HepG2 (cell line): Measurements from ENCODE around the gene RWDD4. TPM values are rescaled to one million over a fixed set of nuclear protein-coding genes. Genes with fewer than 3 reads are reported as not detected.
A peak's percentile ranks its signal among the peaks of the same experiment; 100 is the strongest.

Source experiments
- ATAC-seq: fragments of 200-7000 bp; cut with Tn5 transposase; 3 replicates; pipeline ENCODE4 v1.9.1; 2020; ENCODE audit warnings: mild to moderate bottlenecking, moderate library complexity
- BruUV-seq: library from RNA; stranded (reverse); fragments of 400-500 nt; replicated peaks from 2 replicates; lab custom pipeline; 2021; lab: Mats Ljungman, UMichigan
- CTCF ChIA-PET: fragments of 300-600 bp; formaldehyde crosslinking; extraction: SDS; loops from one replicate; lab custom pipeline; 2021; ENCODE audit warnings: low total read pairs, inconsistent platforms, low intra/inter-chr PET ratio; lab: Yijun Ruan, JAX
- POLR2A ChIA-PET: fragments of 350-600 bp; sonication (Branson Sonifier 250); formaldehyde crosslinking; loops from one replicate; lab custom pipeline; 2020; ENCODE audit warnings: antibody characterized with exemption, inconsistent platforms; lab: Yijun Ruan, JAX
- DNase-seq: peaks from one replicate; pipeline ENCODE4 v3.0.0-alpha.2; 2015; ENCODE audit warnings: low spot score
- FAIRE-seq: peaks from 3 replicates; lab custom pipeline; 2011; peaks lifted over from hg19 to GRCh38; lab: Jason Lieb, UNC
- H2AFZ ChIP-seq: one replicate; pipeline ENCODE4 v1.6.1; 2011; ENCODE audit warnings: low read length, inconsistent platforms
- H3K27ac ChIP-seq: fragments of 300-600 bp; 3 replicates; pipeline ENCODE4 v1.8.0; 2011; ENCODE audit warnings: mixed run types, mild to moderate bottlenecking, mixed read lengths, low read length, inconsistent platforms; ENCODE audit not compliant: insufficient read depth; ENCODE audit errors: extremely low read length
- H3K27me3 ChIP-seq, 2 experiments: fragments of 200-600 bp in 1 of 2; 2 replicates in 1 of 2; 3 replicates in 1 of 2; pipeline versions ENCODE4 v1.6.0 to v1.8.0; 2011; ENCODE audit warnings: low read length in 2 of 2, mild to moderate bottlenecking in 2 of 2, moderate library complexity in 2 of 2, inconsistent platforms in 1 of 2; ENCODE audit not compliant: insufficient read depth in 2 of 2, control insufficient read depth in 1 of 2
- H3K36me3 ChIP-seq, 2 experiments: fragments of 200-600 bp in 1 of 2; replicated peaks in 1 of 2; 2 replicates in 1 of 2; 3 replicates in 1 of 2; pipeline versions ENCODE4 v1.5.1 to v1.8.0; 2011; ENCODE audit warnings: low read length in 2 of 2, inconsistent platforms in 1 of 2; ENCODE audit not compliant: insufficient read depth in 2 of 2, control insufficient read depth in 1 of 2
- H3K4me1 ChIP-seq: 2 replicates; pipeline ENCODE4 v1.5.1; 2012; ENCODE audit warnings: low read length, inconsistent platforms; ENCODE audit not compliant: insufficient read depth
- H3K4me2 ChIP-seq: 2 replicates; pipeline ENCODE4 v1.6.0; 2011; ENCODE audit warnings: low read depth, low read length, inconsistent platforms
- H3K4me3 ChIP-seq, 3 experiments: fragments of 200-600 bp in 1 of 3; sonication (generic), shearing (Covaris generic) in 1 of 3; replicated peaks in 1 of 3; 2 replicates each; pipeline ENCODE4 v1.5.1; 2011 to 2016; ENCODE audit warnings: low read length in 3 of 3, inconsistent platforms in 2 of 3, low read depth in 2 of 3, mild to moderate bottlenecking in 2 of 3, control low read depth in 1 of 3, mixed read lengths in 1 of 3; ENCODE audit not compliant: insufficient read depth in 1 of 3
- H3K79me2 ChIP-seq: one replicate; pipeline ENCODE4 v1.6.1; 2011; ENCODE audit warnings: low read length, inconsistent platforms; ENCODE audit not compliant: insufficient read depth
- H3K9ac ChIP-seq: 2 replicates; pipeline ENCODE4 v1.6.0; 2011; ENCODE audit warnings: mild to moderate bottlenecking, low read depth, low read length, inconsistent platforms; ENCODE audit not compliant: insufficient read depth
- H3K9me3 ChIP-seq: 2 replicates; pipeline ENCODE4 v1.5.1; 2012; ENCODE audit warnings: mild to moderate bottlenecking, low read length
- H4K20me1 ChIP-seq: 2 replicates; pipeline ENCODE4 v1.6.0; 2011; ENCODE audit warnings: inconsistent platforms, mild to moderate bottlenecking, low read length, moderate library complexity; ENCODE audit not compliant: insufficient read depth
- ELF1 ChIP-seq: sonication (generic); formaldehyde crosslinking; IDR thresholded peaks from 2 replicates; pipeline ENCODE4 v1.4.0; 2020; ENCODE audit warnings: missing genetic modification reagents
- SAP130 ChIP-seq: IDR thresholded peaks from 2 replicates; pipeline ENCODE4 v1.6.1; 2016; ENCODE audit warnings: low read depth
- SMARCE1 ChIP-seq: fragments of 450-650 bp; IDR thresholded peaks from 2 replicates; pipeline ENCODE4 v1.6.1; 2017; ENCODE audit warnings: borderline replicate concordance
- ZMAT3 ChIP-seq: sonication (generic); formaldehyde crosslinking; conservative IDR thresholded peaks from 2 replicates; pipeline ENCODE4 v1.7.0; 2021; ENCODE audit warnings: missing genetic modification reagents
- WGBS: methylation state at CpG from one replicate; pipeline ENCODE4 v1.1.6; 2017; ENCODE audit warnings: low lambda C conversion rate; 5-methylcytosine and 5-hydroxymethylcytosine counted together
- in situ Hi-C: cut with HindIII; loops from 2 replicates; pipeline ENCODE4 v1.10.0; 2017; ENCODE audit warnings: low pct_unique_long_range_greater_than_20kb; ENCODE audit not compliant: extremely low pct_ligation_motif_present
- intact Hi-C: fragments of 100-400 bp; cut with micrococcal nuclease; formaldehyde crosslinking; loops from one replicate; pipeline ENCODE4 v1.10.0; 2022; ENCODE audit not compliant: unreplicated experiment
- polyA plus RNA-seq, 8 experiments: library from polyadenylated mRNA; depleted of rRNA in 3 of 8; stranded (reverse) in 7 of 8; unstranded in 1 of 8; fragments of >200 nt; fragmentation: Illumina TruSeq in 4 of 8; extraction: Trizol in 4 of 8; gene quantifications; 2 replicates each; pipeline versions ENCODE4 v1.2.1 to v1.2.3, GENCODE V29; 2011 to 2016; ENCODE audit warnings: low read depth in 4 of 8, missing spikeins in 1 of 8, mixed read lengths in 1 of 8; ENCODE audit not compliant: insufficient read depth in 1 of 8
- total RNA-seq, 5 experiments: library from RNA; depleted of rRNA; stranded (reverse); fragments of >200 nt; fragmentation: Illumina TruSeq; extraction: Trizol; gene quantifications; 2 replicates each; pipeline ENCODE4 v1.2.3, GENCODE V29; 2016; ENCODE audit warnings: low read depth in 1 of 5
- TF ChIP-seq, protein P1 (sequence below), 2 experiments: sonication (generic) in 1 of 2; formaldehyde crosslinking in 1 of 2; IDR thresholded peaks; 2 replicates each; pipeline versions ENCODE4 v1.5.1 to v1.6.1; 2011 to 2020; ENCODE audit warnings: borderline replicate concordance in 1 of 2, low read depth in 1 of 2, low read length in 1 of 2, mild to moderate bottlenecking in 1 of 2, missing genetic modification reagents in 1 of 2, moderate library complexity in 1 of 2
- TF ChIP-seq, protein P2 (sequence below): IDR thresholded peaks from 2 replicates; pipeline ENCODE4 v1.6.1; 2016; ENCODE audit warnings: low read depth, borderline replicate concordance
- TF ChIP-seq, protein P3 (sequence below): sonication (generic); formaldehyde crosslinking; IDR thresholded peaks from 2 replicates; pipeline ENCODE4 v1.8.0; 2022; ENCODE audit warnings: missing genetic modification reagents, mild to moderate bottlenecking, moderate library complexity, borderline replicate concordance
- TF ChIP-seq, protein P4 (sequence below): IDR thresholded peaks from 2 replicates; pipeline ENCODE4 v1.6.1; 2016; ENCODE audit warnings: low read depth
- TF ChIP-seq, protein P5 (sequence below): sonication (generic); formaldehyde crosslinking; conservative IDR thresholded peaks from 2 replicates; pipeline ENCODE4 v1.4.0; 2020; ENCODE audit warnings: missing genetic modification reagents

RWDD4 gene
- total and polyA plus RNA-seq, 2 of the 13 experiments (the other 11 are each of a cell fraction or from before 2014, with no cell fraction given), result 10.2 to 25.4 TPM

DNA sequence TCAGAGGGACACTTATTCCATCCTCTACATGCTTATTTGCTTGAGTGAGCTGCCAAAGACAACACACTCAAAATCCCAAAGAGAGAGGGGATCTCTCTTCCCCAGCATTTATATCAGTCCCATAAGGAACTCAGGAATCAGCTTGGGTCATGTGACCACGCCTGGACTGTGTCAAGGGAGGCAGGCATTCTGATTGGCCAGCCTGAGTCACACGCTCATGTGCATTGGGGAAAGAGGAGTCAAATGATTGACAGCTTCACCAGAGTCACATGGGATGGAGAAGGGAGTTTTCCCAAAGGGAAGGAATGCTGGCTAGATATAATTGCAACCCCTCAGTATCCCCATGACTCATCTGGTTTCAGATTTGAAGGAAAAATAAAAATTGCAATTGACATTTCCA is 49.0 kb downstream of the RWDD4 start (continued):
- TF ChIP-seq, protein P1, sequence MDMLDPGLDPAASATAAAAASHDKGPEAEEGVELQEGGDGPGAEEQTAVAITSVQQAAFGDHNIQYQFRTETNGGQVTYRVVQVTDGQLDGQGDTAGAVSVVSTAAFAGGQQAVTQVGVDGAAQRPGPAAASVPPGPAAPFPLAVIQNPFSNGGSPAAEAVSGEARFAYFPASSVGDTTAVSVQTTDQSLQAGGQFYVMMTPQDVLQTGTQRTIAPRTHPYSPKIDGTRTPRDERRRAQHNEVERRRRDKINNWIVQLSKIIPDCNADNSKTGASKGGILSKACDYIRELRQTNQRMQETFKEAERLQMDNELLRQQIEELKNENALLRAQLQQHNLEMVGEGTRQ (IDR thresholded peaks at IDR 0.05; ENCODE audit: low read depth, low read length), result peak; percentile 60
- TF ChIP-seq, protein P1 (CRISPR knock-in tag; IDR thresholded peaks at IDR 0.05; ENCODE audit: borderline replicate concordance), result no peak; the same call in 1 of the 2 replicates
- TF ChIP-seq, protein P2, sequence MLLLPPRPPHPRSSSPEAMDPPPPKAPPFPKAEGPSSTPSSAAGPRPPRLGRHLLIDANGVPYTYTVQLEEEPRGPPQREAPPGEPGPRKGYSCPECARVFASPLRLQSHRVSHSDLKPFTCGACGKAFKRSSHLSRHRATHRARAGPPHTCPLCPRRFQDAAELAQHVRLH (CRISPR knock-in tag), result no peak
- no peak for TF ChIP-seq SAP130 (CRISPR knock-in tag)

DNA sequence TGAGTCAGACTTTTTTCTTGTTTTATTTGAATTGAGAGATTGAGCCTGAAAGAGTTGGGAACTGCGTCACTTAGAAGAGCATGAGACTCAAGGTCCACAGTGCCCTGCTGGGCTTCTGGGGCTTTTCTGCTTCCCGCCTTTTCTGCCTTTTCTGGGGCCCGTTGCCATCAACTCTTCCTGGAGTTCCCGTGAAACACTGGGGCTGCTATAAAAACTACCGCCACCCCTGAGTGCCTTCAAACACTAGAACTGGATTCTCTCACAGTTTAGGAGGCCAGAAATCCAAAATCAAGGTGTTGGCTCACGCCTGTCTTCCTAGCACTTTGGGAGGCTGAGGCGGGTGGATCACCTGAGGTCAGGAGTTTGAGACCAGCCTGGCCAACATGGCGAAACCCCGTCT is 49.8 kb downstream of the RWDD4 start:
- CTCF ChIA-PET, result no interaction called here

More for the DNA sequence above, 49.8 kb downstream of the RWDD4 start:
- no peak for ATAC-seq
- intact Hi-C loops, result no loop called here
- Histone ChIP-seq H3K27ac (no peak overlapping the region), H3K36me3 (no peaks in the 10 kb centered on the region), H3K4me3 (no peak overlapping the region), H2AFZ (no peak overlapping the region), H3K79me2 (no peaks in the 10 kb centered on the region), H3K4me2 (no peak overlapping the region), H3K9ac (no peak overlapping the region)
- POLR2A ChIA-PET, result interaction anchor here (1.0 kb wide), 1 partner anchor 9 kb away, joined by 3 read pairs; no protein-coding TSS in a partner anchor
- in situ Hi-C loops, result no loop called here
- no peak for DNase-seq
- BruUV-seq, result no TSS peak
- TF ChIP-seq, protein P3, sequence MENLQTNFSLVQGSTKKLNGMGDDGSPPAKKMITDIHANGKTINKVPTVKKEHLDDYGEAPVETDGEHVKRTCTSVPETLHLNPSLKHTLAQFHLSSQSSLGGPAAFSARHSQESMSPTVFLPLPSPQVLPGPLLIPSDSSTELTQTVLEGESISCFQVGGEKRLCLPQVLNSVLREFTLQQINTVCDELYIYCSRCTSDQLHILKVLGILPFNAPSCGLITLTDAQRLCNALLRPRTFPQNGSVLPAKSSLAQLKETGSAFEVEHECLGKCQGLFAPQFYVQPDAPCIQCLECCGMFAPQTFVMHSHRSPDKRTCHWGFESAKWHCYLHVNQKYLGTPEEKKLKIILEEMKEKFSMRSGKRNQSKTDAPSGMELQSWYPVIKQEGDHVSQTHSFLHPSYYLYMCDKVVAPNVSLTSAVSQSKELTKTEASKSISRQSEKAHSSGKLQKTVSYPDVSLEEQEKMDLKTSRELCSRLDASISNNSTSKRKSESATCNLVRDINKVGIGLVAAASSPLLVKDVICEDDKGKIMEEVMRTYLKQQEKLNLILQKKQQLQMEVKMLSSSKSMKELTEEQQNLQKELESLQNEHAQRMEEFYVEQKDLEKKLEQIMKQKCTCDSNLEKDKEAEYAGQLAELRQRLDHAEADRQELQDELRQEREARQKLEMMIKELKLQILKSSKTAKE, result no peak
- no peak for TF ChIP-seq ELF1
- TF ChIP-seq, protein P4, sequence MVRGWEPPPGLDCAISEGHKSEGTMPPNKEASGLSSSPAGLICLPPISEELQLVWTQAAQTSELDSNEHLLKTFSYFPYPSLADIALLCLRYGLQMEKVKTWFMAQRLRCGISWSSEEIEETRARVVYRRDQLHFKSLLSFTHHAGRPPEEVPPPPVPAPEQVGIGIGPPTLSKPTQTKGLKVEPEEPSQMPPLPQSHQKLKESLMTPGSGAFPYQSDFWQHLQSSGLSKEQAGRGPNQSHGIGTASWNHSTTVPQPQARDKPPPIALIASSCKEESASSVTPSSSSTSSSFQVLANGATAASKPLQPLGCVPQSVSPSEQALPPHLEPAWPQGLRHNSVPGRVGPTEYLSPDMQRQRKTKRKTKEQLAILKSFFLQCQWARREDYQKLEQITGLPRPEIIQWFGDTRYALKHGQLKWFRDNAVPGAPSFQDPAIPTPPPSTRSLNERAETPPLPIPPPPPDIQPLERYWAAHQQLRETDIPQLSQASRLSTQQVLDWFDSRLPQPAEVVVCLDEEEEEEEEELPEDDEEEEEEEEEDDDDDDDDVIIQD (CRISPR knock-in tag), result no peak
- no peak for TF ChIP-seq SMARCE1
- TF ChIP-seq, protein P5, sequence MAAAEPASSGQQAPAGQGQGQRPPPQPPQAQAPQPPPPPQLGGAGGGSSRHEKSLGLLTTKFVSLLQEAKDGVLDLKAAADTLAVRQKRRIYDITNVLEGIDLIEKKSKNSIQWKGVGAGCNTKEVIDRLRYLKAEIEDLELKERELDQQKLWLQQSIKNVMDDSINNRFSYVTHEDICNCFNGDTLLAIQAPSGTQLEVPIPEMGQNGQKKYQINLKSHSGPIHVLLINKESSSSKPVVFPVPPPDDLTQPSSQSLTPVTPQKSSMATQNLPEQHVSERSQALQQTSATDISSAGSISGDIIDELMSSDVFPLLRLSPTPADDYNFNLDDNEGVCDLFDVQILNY (CRISPR knock-in tag), result no peak
- TF ChIP-seq ZMAT3 (CRISPR knock-in tag), result no peak
- TF ChIP-seq, all 625 proteins: peak for 0
- Histone ChIP-seq H3K27me3 (no peaks in the 10 kb centered on the region), H3K9me3 (no peaks in the 10 kb centered on the region), H4K20me1 (no peaks in the 10 kb centered on the region), H3K4me1 (0 out of 2 replicates have a peak, but pooled peaks cover 8% of the 10 kb centered on the region)
- WGBS, result 82% methylated on average over 9 of the region's 9 CpGs
- no peak for FAIRE-seq
